WTC11 (cell line): ENCODE measurements around the gene SF3B5. TPM values are rescaled to one million over a fixed set of nuclear protein-coding genes. Genes with fewer than 3 reads are reported as not detected.

Source experiments
- ATAC-seq: fragments of 200-7000 bp; cut with Tn5 transposase; 2 replicates; pipeline ENCODE4 v1.10.0; 2021; ENCODE audit warnings: mild to moderate bottlenecking, moderate library complexity
- CTCF ChIA-PET: fragments of 300-600 bp; sonication (Branson Sonifier 250); formaldehyde crosslinking; loops from one replicate; lab custom pipeline; 2021; ENCODE audit warnings: antibody characterized with exemption; lab: Charles Lee
- POLR2A ChIA-PET: fragments of 350-600 bp; sonication (Branson Sonifier 250); formaldehyde crosslinking; loops from one replicate; lab custom pipeline; 2021; ENCODE audit warnings: antibody characterized with exemption; lab: Charles Lee
- DNase-seq: peaks from one replicate; pipeline ENCODE4 v3.0.0; 2021; ENCODE audit warnings: low spot score
- H3K27ac Mint-ChIP-seq: 2 replicates; pipeline ENCODE4 v1.8.0; 2021; ENCODE audit warnings: mixed read lengths
- H3K27me3 Mint-ChIP-seq: 2 replicates; pipeline ENCODE4 v1.8.0; 2021; ENCODE audit warnings: low read depth, mild to moderate bottlenecking, moderate library complexity, mixed read lengths
- H3K36me3 Mint-ChIP-seq: 2 replicates; pipeline ENCODE4 v1.8.0; 2021; ENCODE audit warnings: mixed read lengths
- H3K4me1 Mint-ChIP-seq: 2 replicates; pipeline ENCODE4 v1.8.0; 2022; ENCODE audit warnings: mixed read lengths
- H3K4me3 Mint-ChIP-seq: 2 replicates; pipeline ENCODE4 v1.8.0; 2021; ENCODE audit warnings: mild to moderate bottlenecking, moderate library complexity, mixed read lengths
- H3K9me3 Mint-ChIP-seq: 2 replicates; pipeline ENCODE4 v1.8.0; 2021; ENCODE audit warnings: mixed read lengths
- GABPB1 ChIP-seq: sonication (generic); formaldehyde crosslinking; IDR thresholded peaks from 2 replicates; pipeline ENCODE4 v1.8.1; 2023; ENCODE audit warnings: mild to moderate bottlenecking, missing genetic modification reagents
- MYBL2 ChIP-seq: sonication (generic); formaldehyde crosslinking; IDR thresholded peaks from 2 replicates; pipeline ENCODE4 v1.8.1; 2023; ENCODE audit warnings: mild to moderate bottlenecking, moderate library complexity, missing genetic modification reagents
- NFATC4 ChIP-seq: fragments of 250-450 bp; sonication (Bioruptor Pico); IDR thresholded peaks from 2 replicates; pipeline ENCODE4 v1.9.0; 2021; ENCODE audit warnings: mild to moderate bottlenecking
- ZNF232 ChIP-seq: sonication (generic); formaldehyde crosslinking; IDR thresholded peaks from 2 replicates; pipeline ENCODE4 v1.8.0; 2022; ENCODE audit warnings: mild to moderate bottlenecking, missing genetic modification reagents
- ZNF263 ChIP-seq: sonication (generic); formaldehyde crosslinking; IDR thresholded peaks from 2 replicates; pipeline ENCODE4 v1.8.1; 2022; ENCODE audit warnings: low read depth, mild to moderate bottlenecking, moderate library complexity, missing genetic modification reagents
- total RNA-seq: library from RNA; stranded (reverse); gene quantifications from 3 replicates; pipeline ENCODE4 v1.2.3, GENCODE V29; 2021
- TF ChIP-seq, protein P1 (sequence below): sonication (generic); formaldehyde crosslinking; IDR thresholded peaks from 2 replicates; pipeline ENCODE4 v1.8.1; 2022; ENCODE audit warnings: missing genetic modification reagents, borderline replicate concordance
- TF ChIP-seq, protein P2 (sequence below): sonication (generic); formaldehyde crosslinking; IDR thresholded peaks from 2 replicates; pipeline ENCODE4 v1.8.1; 2022; ENCODE audit warnings: mild to moderate bottlenecking, missing genetic modification reagents, moderate library complexity, borderline replicate concordance
- TF ChIP-seq, protein P3 (sequence below): fragments of 250-450 bp; sonication (Bioruptor Pico); conservative IDR thresholded peaks from 2 replicates; pipeline ENCODE4 v1.9.0; 2021; ENCODE audit warnings: mild to moderate bottlenecking
- TF ChIP-seq, protein P4 (sequence below): fragments of 250-450 bp; sonication (Bioruptor Pico); IDR thresholded peaks from 2 replicates; pipeline ENCODE4 v1.9.0; 2021; ENCODE audit warnings: mild to moderate bottlenecking
- TF ChIP-seq, protein P5 (sequence below): sonication (generic); formaldehyde crosslinking; IDR thresholded peaks from 2 replicates; pipeline ENCODE4 v1.8.0; 2023; ENCODE audit warnings: missing genetic modification reagents, mild to moderate bottlenecking, borderline replicate concordance

SF3B5 gene
- total RNA-seq, 1 experiment from 2014 or later = 181 TPM

DNA sequence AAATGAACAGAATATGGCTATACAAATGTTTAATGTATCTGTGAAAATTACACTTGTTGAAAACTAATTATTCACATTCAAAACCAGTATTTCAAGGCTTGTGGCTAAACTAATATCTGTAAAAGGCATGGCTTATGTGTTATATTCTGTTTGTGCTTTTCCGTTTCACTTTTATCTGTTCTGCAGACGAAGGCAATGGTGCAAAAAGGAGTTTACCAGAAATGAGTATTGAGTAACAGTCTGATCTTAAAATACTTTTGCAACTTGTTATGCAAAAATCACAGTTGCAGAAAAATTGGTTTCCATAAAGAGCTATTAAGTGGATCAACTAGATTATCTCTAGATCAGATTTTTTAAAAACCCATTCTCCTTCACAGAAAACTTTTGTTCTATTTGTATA lies 45.5 kb upstream of the SF3B5 start (continued):
- no peak for TF ChIP-seq NFATC4 (CRISPR knock-in tag)
- TF ChIP-seq, protein P1, sequence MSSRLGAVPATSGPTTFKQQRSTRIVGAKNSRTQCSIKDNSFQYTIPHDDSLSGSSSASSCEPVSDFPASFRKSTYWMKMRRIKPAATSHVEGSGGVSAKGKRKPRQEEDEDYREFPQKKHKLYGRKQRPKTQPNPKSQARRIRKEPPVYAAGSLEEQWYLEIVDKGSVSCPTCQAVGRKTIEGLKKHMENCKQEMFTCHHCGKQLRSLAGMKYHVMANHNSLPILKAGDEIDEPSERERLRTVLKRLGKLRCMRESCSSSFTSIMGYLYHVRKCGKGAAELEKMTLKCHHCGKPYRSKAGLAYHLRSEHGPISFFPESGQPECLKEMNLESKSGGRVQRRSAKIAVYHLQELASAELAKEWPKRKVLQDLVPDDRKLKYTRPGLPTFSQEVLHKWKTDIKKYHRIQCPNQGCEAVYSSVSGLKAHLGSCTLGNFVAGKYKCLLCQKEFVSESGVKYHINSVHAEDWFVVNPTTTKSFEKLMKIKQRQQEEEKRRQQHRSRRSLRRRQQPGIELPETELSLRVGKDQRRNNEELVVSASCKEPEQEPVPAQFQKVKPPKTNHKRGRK (CRISPR knock-in tag) = no peak
- TF ChIP-seq ZNF263 (CRISPR knock-in tag) = no peak

DNA sequence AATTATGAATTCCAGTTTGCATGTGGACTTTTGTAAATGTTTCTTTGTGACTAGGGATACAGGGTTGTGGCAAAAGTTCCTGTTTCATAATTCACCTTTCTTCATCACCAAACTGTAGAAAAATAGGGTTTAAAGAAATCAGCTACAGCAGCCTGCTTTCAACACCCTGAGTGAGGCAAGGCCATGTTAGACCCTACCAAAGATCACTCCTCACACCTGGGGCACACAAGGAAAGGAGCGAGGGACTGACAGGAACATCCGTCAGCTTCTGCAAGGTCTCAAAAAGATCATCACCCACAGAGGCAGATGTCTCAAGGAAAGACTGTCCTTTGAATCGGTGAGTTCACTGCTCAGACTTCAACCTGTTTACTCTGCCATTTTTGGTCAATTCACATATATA lies 44.4 kb upstream of the SF3B5 start:
- Mint-ChIP-seq H3K4me1 (no peaks in the 10 kb centered on the region), H3K27ac (no peak overlapping the region), H3K36me3 (no peaks in the 10 kb centered on the region), H3K4me3 (no peak overlapping the region), H3K9me3 (no peaks in the 10 kb centered on the region), H3K27me3 (no peaks in the 10 kb centered on the region)
- ChIA-PET CTCF (interaction anchor here (2.3 kb wide), 1 partner anchor 35 kb away, joined by 5 read pairs; no protein-coding TSS in a partner anchor), POLR2A (no interaction called here)
- DNase-seq (no peak), ATAC-seq (no peak)
- TF ChIP-seq, protein P2, sequence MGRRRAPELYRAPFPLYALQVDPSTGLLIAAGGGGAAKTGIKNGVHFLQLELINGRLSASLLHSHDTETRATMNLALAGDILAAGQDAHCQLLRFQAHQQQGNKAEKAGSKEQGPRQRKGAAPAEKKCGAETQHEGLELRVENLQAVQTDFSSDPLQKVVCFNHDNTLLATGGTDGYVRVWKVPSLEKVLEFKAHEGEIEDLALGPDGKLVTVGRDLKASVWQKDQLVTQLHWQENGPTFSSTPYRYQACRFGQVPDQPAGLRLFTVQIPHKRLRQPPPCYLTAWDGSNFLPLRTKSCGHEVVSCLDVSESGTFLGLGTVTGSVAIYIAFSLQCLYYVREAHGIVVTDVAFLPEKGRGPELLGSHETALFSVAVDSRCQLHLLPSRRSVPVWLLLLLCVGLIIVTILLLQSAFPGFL = no peak
- TF ChIP-seq ZNF232 = no peak
- TF ChIP-seq MYBL2 (CRISPR knock-in tag) = no peak
- TF ChIP-seq, protein P3, sequence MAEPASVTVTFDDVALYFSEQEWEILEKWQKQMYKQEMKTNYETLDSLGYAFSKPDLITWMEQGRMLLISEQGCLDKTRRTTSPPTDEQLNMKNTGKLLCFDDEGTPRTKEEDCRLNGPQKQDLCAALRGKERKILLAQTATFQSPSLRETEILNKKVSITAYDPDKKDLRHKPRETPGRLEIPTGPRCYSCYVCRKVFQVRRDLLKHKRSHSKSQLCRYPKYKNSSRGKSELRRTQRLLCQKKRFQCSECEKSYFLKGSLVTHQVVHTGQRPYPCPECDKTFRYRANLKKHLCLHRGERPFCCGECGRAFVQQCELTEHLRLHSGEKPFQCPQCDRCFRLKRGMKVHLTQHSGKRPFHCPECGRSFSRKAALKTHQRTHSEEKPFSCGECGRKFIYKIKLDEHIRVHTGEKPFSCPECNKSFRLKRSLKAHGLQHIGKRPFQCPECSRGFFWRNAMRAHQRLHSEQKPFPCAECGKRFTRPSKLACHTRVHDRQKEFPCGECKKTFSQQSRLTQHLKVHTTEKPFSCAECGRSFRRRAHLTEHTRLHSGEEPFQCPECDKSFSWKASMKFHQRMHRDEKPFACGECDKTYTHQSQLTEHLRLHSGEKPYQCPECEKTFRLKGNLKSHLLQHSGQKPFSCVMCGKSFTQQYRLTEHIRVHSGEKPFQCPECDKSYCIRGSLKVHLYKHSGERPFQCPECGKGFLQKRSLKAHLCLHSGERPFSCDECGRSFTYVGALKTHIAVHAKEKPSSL = no peak
- TF ChIP-seq, protein P4, sequence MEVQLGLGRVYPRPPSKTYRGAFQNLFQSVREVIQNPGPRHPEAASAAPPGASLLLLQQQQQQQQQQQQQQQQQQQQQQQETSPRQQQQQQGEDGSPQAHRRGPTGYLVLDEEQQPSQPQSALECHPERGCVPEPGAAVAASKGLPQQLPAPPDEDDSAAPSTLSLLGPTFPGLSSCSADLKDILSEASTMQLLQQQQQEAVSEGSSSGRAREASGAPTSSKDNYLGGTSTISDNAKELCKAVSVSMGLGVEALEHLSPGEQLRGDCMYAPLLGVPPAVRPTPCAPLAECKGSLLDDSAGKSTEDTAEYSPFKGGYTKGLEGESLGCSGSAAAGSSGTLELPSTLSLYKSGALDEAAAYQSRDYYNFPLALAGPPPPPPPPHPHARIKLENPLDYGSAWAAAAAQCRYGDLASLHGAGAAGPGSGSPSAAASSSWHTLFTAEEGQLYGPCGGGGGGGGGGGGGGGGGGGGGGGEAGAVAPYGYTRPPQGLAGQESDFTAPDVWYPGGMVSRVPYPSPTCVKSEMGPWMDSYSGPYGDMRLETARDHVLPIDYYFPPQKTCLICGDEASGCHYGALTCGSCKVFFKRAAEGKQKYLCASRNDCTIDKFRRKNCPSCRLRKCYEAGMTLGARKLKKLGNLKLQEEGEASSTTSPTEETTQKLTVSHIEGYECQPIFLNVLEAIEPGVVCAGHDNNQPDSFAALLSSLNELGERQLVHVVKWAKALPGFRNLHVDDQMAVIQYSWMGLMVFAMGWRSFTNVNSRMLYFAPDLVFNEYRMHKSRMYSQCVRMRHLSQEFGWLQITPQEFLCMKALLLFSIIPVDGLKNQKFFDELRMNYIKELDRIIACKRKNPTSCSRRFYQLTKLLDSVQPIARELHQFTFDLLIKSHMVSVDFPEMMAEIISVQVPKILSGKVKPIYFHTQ (CRISPR knock-in tag) = no peak
- TF ChIP-seq GABPB1 = no peak

DNA sequence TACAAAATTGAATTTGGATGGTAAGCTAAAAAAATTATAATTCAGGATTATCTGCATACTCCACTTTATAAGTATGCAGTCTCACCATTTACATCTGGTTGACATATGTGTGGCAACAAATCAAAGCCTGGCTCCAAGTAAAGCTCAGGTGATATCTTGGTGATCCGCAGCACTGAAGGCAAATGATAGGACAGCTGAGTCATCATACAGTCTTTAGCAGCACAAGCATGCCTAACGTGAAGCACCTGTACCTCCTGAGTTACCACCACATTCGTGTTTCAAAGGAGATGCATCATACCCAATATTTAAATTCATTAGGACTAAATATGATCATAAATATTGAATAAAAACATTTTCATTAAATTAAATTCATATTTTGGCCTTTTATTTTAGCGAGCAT lies 43.2 kb upstream of the SF3B5 start:
- Mint-ChIP-seq H3K9me3 (no peaks in the 10 kb centered on the region), H3K27ac (no peak overlapping the region), H3K36me3 (no peaks in the 10 kb centered on the region), H3K4me3 (no peak overlapping the region), H3K27me3 (no peaks in the 10 kb centered on the region), H3K4me1 (no peaks in the 10 kb centered on the region)
- DNase-seq (no peak), ATAC-seq (no peak)
- TF ChIP-seq, protein P5, sequence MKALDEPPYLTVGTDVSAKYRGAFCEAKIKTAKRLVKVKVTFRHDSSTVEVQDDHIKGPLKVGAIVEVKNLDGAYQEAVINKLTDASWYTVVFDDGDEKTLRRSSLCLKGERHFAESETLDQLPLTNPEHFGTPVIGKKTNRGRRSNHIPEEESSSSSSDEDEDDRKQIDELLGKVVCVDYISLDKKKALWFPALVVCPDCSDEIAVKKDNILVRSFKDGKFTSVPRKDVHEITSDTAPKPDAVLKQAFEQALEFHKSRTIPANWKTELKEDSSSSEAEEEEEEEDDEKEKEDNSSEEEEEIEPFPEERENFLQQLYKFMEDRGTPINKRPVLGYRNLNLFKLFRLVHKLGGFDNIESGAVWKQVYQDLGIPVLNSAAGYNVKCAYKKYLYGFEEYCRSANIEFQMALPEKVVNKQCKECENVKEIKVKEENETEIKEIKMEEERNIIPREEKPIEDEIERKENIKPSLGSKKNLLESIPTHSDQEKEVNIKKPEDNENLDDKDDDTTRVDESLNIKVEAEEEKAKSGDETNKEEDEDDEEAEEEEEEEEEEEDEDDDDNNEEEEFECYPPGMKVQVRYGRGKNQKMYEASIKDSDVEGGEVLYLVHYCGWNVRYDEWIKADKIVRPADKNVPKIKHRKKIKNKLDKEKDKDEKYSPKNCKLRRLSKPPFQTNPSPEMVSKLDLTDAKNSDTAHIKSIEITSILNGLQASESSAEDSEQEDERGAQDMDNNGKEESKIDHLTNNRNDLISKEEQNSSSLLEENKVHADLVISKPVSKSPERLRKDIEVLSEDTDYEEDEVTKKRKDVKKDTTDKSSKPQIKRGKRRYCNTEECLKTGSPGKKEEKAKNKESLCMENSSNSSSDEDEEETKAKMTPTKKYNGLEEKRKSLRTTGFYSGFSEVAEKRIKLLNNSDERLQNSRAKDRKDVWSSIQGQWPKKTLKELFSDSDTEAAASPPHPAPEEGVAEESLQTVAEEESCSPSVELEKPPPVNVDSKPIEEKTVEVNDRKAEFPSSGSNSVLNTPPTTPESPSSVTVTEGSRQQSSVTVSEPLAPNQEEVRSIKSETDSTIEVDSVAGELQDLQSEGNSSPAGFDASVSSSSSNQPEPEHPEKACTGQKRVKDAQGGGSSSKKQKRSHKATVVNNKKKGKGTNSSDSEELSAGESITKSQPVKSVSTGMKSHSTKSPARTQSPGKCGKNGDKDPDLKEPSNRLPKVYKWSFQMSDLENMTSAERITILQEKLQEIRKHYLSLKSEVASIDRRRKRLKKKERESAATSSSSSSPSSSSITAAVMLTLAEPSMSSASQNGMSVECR = no peak
- TF ChIP-seq, protein P1 (CRISPR knock-in tag) = no peak
- POLR2A ChIA-PET = no interaction called here
- CTCF ChIA-PET = interaction anchor here (2.3 kb wide), 1 partner anchor 34 kb away, joined by 5 read pairs; no protein-coding TSS in a partner anchor
